Tibial artery (tissue), 4 donors: Measurements from ENCODE around the gene B3GNT3.
"Not testable (repeated sequence)": the region's sequence is repeated elsewhere in the genome, so short reads cannot be mapped to it uniquely, and the experiment has no call there.

Experiments
- DNase-seq, 2 donors: peaks; one replicate each; pipeline ENCODE4 v3.0.0-alpha.2; 2019
- H3K27ac ChIP-seq, 2 donors: fragments of 200-600 bp; sonication (generic) in 1 of 2; 1 replicate in 1 of 2; 2 replicates in 1 of 2; pipeline ENCODE4 v1.5.1; 2018 to 2019; ENCODE audit warnings: mild to moderate bottlenecking in 1 of 2
- H3K27me3 ChIP-seq, 2 donors: fragments of 200-600 bp; sonication (generic) in 1 of 2; one replicate each; pipeline versions ENCODE4 v1.5.1 to v1.6.0; 2016 to 2019
- H3K36me3 ChIP-seq, 3 donors: fragments of 200-600 bp; sonication (generic) in 2 of 3; one replicate each; pipeline ENCODE4 v1.5.1; 2016 to 2019; ENCODE audit warnings: mild to moderate bottlenecking in 2 of 3
- H3K4me1 ChIP-seq, 4 donors: fragments of 200-600 bp; sonication (generic) in 2 of 4; 1 replicate in 3 of 4; 2 replicates in 1 of 4; pipeline ENCODE4 v1.5.1; 2016 to 2019
- H3K4me3 ChIP-seq, 2 donors: fragments of 200-600 bp; sonication (generic) in 1 of 2; 1 replicate in 1 of 2; 2 replicates in 1 of 2; pipeline ENCODE4 v1.5.1; 2018 to 2019; ENCODE audit warnings: mild to moderate bottlenecking in 2 of 2
- H3K9me3 ChIP-seq, 3 donors: fragments of 200-600 bp; sonication (generic) in 1 of 3; one replicate each; pipeline ENCODE4 v1.5.1; 2016 to 2019
- CTCF ChIP-seq, 2 experiments: fragments of 200-600 bp in 1 of 2; fragments of 450-650 bp in 1 of 2; IDR thresholded peaks; one replicate each; pipeline ENCODE4 v1.5.1; 2017 to 2019; ENCODE audit warnings: antibody characterized with exemption in 2 of 2, mild to moderate bottlenecking in 1 of 2, moderate library complexity in 1 of 2
- intact Hi-C: fragments of 100-400 bp; cut with DNase I; formaldehyde crosslinking; loops from one replicate; pipeline ENCODE4 v1.15.0; 2023; ENCODE audit warnings: low total_unique reads

Gene B3GNT3

GRCh38 chr19:17770613-17771012, 24.3 kb upstream of the B3GNT3 start:
- no peaks in the 10 kb centered on the region for H3K9me3 ChIP-seq
- H3K27ac ChIP-seq, result no peak overlapping the region
- H3K4me1 ChIP-seq, result peaks cover 0 to 8% (median 6%) of the 10 kb centered on the region in 4 donors
- no peak overlapping the region for H3K4me3 ChIP-seq
- TF ChIP-seq CTCF (IDR thresholded peaks at IDR 0.05), result no peak
- H3K27me3 ChIP-seq, result peaks cover 0 to 13% of the 10 kb centered on the region in 2 donors
- intact Hi-C loops, result no loop called here
- no peak for DNase-seq
- H3K36me3 ChIP-seq, result no peaks in the 10 kb centered on the region

- intact Hi-C loops, result no loop called here
- H3K36me3 ChIP-seq, result no peaks in the 10 kb centered on the region
Observed at GRCh38 chr19:17772172-17772571, 22.8 kb upstream of the B3GNT3 start.

GRCh38 chr19:17775245-17775927, 19.6 kb upstream of the B3GNT3 start:
- intact Hi-C loops, result no loop called here
- Histone ChIP-seq H3K4me3 (no peak overlapping the region), H3K4me1 (peaks cover 0 to 17% (median 7%) of the 10 kb centered on the region in 4 donors), H3K9me3 (no peaks in the 10 kb centered on the region), H3K36me3 (no peaks in the 10 kb centered on the region), H3K27ac (no peak overlapping the region), H3K27me3 (peaks cover 0 to 49% of the 10 kb centered on the region in 2 donors)
- peak in 1 of 2 donors; percentile 39 for DNase-seq
- peak in 1 of 2 experiments; percentile 38 for TF ChIP-seq CTCF (IDR thresholded peaks at IDR 0.05)

More at GRCh38 chr19:17772172-17772571, 22.8 kb upstream of the B3GNT3 start:
- no peaks in the 10 kb centered on the region for H3K9me3 ChIP-seq
- H3K4me1 ChIP-seq, result no peaks in the 10 kb centered on the region
- DNase-seq, result no peak
- TF ChIP-seq CTCF (IDR thresholded peaks at IDR 0.05), result no peak
- H3K4me3 ChIP-seq, result no peak overlapping the region
- H3K27me3 ChIP-seq, result peaks cover 0 to 20% of the 10 kb centered on the region in 2 donors
- H3K27ac ChIP-seq, result no peak overlapping the region

GRCh38 chr19:17775991-17776803, 18.7 kb upstream of the B3GNT3 start:
- Histone ChIP-seq H3K4me1 (peaks cover 0 to 17% (median 7%) of the 10 kb centered on the region in 4 donors), H3K27ac (no peak overlapping the region), H3K27me3 (peaks cover 0 to 57% of the 10 kb centered on the region in 2 donors), H3K9me3 (no peaks in the 10 kb centered on the region), H3K36me3 (no peaks in the 10 kb centered on the region), H3K4me3 (no peak overlapping the region)
- intact Hi-C loops, result no loop called here
- DNase-seq, result no peak
- TF ChIP-seq CTCF (IDR thresholded peaks at IDR 0.05), result no peak

GRCh38 chr19:17777840-17778239, 17.1 kb upstream of the B3GNT3 start:
- DNase-seq, H3K4me3 ChIP-seq, intact Hi-C loops, H3K27ac ChIP-seq, H3K36me3 ChIP-seq, H3K9me3 ChIP-seq: not testable (repeated sequence)
- Histone ChIP-seq H3K4me1 (peaks cover 0 to 17% (median 7%) of the 10 kb centered on the region in 4 donors), H3K27me3 (peaks cover 0 to 70% of the 10 kb centered on the region in 2 donors)
